Hepatocyte (in vitro differentiated cells): ENCODE results near the gene MCF2. TPM values are rescaled to one million over a fixed set of nuclear protein-coding genes. Genes with fewer than 3 reads are reported as not detected.

Experiments used
- DNase-seq: peaks from one replicate; pipeline ENCODE4 v3.0.0-alpha.2; 2016; ENCODE audit warnings: low spot score
- H2AFZ ChIP-seq: fragments of 200-600 bp; sonication (generic); 2 replicates; pipeline ENCODE4 v1.6.0; 2016; ENCODE audit warnings: antibody characterized with exemption, mild to moderate bottlenecking
- H3K27ac ChIP-seq: fragments of 200-600 bp; sonication (generic); 2 replicates; pipeline ENCODE4 v1.5.1; 2016; ENCODE audit warnings: mild to moderate bottlenecking
- H3K27me3 ChIP-seq: fragments of 200-600 bp; sonication (generic); 2 replicates; pipeline ENCODE4 v1.6.1; 2016
- H3K36me3 ChIP-seq: fragments of 200-600 bp; sonication (generic); replicated peaks from 2 replicates; pipeline ENCODE4 v1.5.1; 2016; ENCODE audit warnings: low read depth; ENCODE audit not compliant: insufficient read depth
- H3K4me1 ChIP-seq: fragments of 200-600 bp; sonication (generic); 2 replicates; pipeline ENCODE4 v1.5.1; 2016; ENCODE audit warnings: mild to moderate bottlenecking, moderate library complexity; ENCODE audit not compliant: insufficient read depth
- H3K4me2 ChIP-seq: fragments of 200-600 bp; sonication (generic); 2 replicates; pipeline ENCODE4 v1.6.0; 2016
- H3K4me3 ChIP-seq: fragments of 200-600 bp; sonication (generic); 2 replicates; pipeline ENCODE4 v1.5.1; 2016; ENCODE audit warnings: mild to moderate bottlenecking
- H3K79me2 ChIP-seq: fragments of 200-600 bp; sonication (generic); 2 replicates; pipeline ENCODE4 v1.6.0; 2017; ENCODE audit warnings: mild to moderate bottlenecking
- H3K9me2 ChIP-seq: fragments of 200-600 bp; sonication (generic); replicated peaks from 2 replicates; pipeline ENCODE4 v1.6.0; 2017; ENCODE audit warnings: mild to moderate bottlenecking; ENCODE audit not compliant: insufficient read depth
- H3K9me3 ChIP-seq: fragments of 200-600 bp; sonication (generic); 2 replicates; pipeline ENCODE4 v1.5.1; 2016; ENCODE audit warnings: low read depth, mild to moderate bottlenecking
- H4K20me1 ChIP-seq: fragments of 200-600 bp; sonication (generic); 2 replicates; pipeline ENCODE4 v1.6.0; 2016; ENCODE audit warnings: mild to moderate bottlenecking; ENCODE audit not compliant: insufficient read depth, poor library complexity, severe bottlenecking
- CTCF ChIP-seq: fragments of 200-600 bp; sonication (generic); IDR thresholded peaks from 2 replicates; pipeline ENCODE4 v1.5.1; 2016; ENCODE audit warnings: antibody characterized with exemption, mild to moderate bottlenecking; ENCODE audit not compliant: poor library complexity
- EZH2 ChIP-seq: fragments of 200-600 bp; sonication (generic); IDR thresholded peaks from 2 replicates; pipeline ENCODE4 v1.6.1; 2016; ENCODE audit warnings: antibody characterized with exemption, mild to moderate bottlenecking, borderline replicate concordance
- EZH2phosphoT487 ChIP-seq: fragments of 200-600 bp; sonication (generic); IDR thresholded peaks from one replicate; pipeline ENCODE4 v1.6.1; 2018; ENCODE audit warnings: antibody characterized with exemption, mild to moderate bottlenecking, low read depth, moderate library complexity; ENCODE audit not compliant: unreplicated experiment, severe bottlenecking
- WGBS: methylation state at CpG from one replicate; pipeline ENCODE4 v1.1.6; 2016; ENCODE audit warnings: low lambda C conversion rate; ENCODE audit errors: missing lambda C conversion rate; 5-methylcytosine and 5-hydroxymethylcytosine counted together
- polyA plus RNA-seq: library from polyadenylated mRNA; unstranded; fragments of >200 nt; fragmentation: Nextera tagmentation; extraction: Ambion mirVana; gene quantifications from 2 replicates; pipeline ENCODE4 v1.2.1, GENCODE V29; 2016
- total RNA-seq: library from RNA; depleted of rRNA; stranded (reverse); fragments of >200 nt; gene quantifications from 2 replicates; pipeline ENCODE4 v1.2.3, GENCODE V29; 2014

Gene MCF2
- total and polyA plus RNA-seq, 2 experiments from 2014 or later: 0.13 TPM; not detected in 1

DNA sequence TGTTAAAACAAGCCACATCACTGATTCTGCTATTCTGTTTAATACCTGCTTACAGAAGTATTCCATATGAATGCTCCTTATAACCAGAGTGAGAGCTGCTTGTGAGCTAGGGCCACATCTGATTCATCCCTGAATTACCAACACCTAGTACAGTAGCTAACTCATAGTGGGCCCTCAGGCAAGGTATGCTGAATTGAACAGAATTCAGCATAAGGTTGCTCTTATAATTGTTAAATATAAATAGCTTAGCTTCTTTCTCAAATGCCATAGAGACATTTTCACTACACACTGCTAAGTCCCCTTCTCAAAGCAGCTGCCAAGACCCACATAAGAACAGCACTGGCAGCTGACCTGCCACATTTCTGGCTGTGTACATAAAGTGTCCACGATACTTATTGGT lies 27.0 kb upstream of the MCF2 start:
- Histone ChIP-seq H3K36me3 (no peaks in the 10 kb centered on the region), H3K27ac (no peak overlapping the region), H3K9me3 (no peaks in the 10 kb centered on the region), H2AFZ (no peak overlapping the region), H3K4me1 (no peaks in the 10 kb centered on the region), H3K79me2 (no peaks in the 10 kb centered on the region), H3K27me3 (no peaks in the 10 kb centered on the region), H3K4me3 (no peak overlapping the region), H4K20me1 (no peaks in the 10 kb centered on the region), H3K4me2 (no peak overlapping the region), H3K9me2 (no peaks in the 10 kb centered on the region)
- DNase-seq: no peak
- WGBS: 89% methylated on average over 1 of the region's 1 CpG
- TF ChIP-seq EZH2: no peak
- TF ChIP-seq CTCF: no peak
- TF ChIP-seq EZH2phosphoT487: no peak

DNA sequence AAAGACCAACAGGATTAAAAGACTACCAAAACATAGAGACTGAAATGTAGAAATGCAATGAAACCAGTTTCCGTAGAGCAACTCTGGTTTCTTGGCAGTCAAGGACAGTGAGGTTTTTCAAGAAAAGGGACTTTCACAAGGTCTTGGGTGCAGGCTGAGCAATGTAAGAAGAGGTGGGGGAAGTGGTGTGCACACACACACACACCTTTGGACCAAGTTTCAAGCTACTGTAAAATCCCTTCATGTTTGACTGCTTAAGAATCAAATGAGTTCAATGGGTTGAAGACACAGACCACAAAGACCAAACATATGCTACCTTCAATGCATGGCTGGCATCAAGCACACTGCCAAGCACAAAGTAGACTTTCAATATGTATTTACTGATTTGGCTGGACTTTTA lies 17.8 kb upstream of the MCF2 start:
- Histone ChIP-seq H4K20me1 (no peaks in the 10 kb centered on the region), H2AFZ (no peak overlapping the region), H3K4me3 (no peak overlapping the region), H3K4me1 (no peaks in the 10 kb centered on the region), H3K9me2 (no peaks in the 10 kb centered on the region), H3K4me2 (no peak overlapping the region), H3K27me3 (no peaks in the 10 kb centered on the region), H3K9me3 (no peaks in the 10 kb centered on the region), H3K36me3 (no peaks in the 10 kb centered on the region), H3K79me2 (no peaks in the 10 kb centered on the region), H3K27ac (no peak overlapping the region)
- no peak for TF ChIP-seq CTCF
- TF ChIP-seq EZH2: no peak
- no peak for TF ChIP-seq EZH2phosphoT487
- no peak for DNase-seq
- whole genome bisulfite sequencing: 87% methylated on average over 1 of the region's 1 CpG

DNA sequence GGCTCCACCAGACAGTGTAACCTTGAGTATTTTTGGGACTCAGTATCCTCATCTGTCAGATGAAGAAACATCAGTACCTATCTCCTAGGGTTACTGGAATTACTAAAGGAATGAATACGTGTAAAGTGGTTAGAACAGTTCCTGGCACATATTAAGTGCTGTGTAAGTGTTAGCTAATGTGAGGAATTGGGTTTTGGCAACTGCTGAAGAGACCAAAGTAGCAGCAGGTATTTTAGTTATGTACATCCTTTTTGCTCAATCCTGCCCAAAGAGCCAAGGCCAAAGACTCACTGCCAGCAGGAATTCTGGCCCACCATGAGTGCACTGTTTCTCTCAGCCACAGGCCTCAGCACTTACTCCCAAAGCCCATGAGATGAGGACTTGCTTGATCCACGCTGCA lies 16.7 kb upstream of the MCF2 start:
- H2AFZ ChIP-seq: no peak overlapping the region
- H3K79me2 ChIP-seq: no peaks in the 10 kb centered on the region
- no peaks in the 10 kb centered on the region for H3K9me2 ChIP-seq
- H4K20me1 ChIP-seq: no peaks in the 10 kb centered on the region
- H3K27me3 ChIP-seq: no peaks in the 10 kb centered on the region
- no peaks in the 10 kb centered on the region for H3K9me3 ChIP-seq
- no peak overlapping the region for H3K4me2 ChIP-seq
- no peak for TF ChIP-seq EZH2
- TF ChIP-seq CTCF: no peak
- no peak for TF ChIP-seq EZH2phosphoT487
- H3K4me3 ChIP-seq: no peak overlapping the region
- no peaks in the 10 kb centered on the region for H3K4me1 ChIP-seq
- no peaks in the 10 kb centered on the region for H3K36me3 ChIP-seq
- DNase-seq: no peak
- H3K27ac ChIP-seq: no peak overlapping the region
- WGBS: 58% methylated on average over 2 of the region's 2 CpGs

DNA sequence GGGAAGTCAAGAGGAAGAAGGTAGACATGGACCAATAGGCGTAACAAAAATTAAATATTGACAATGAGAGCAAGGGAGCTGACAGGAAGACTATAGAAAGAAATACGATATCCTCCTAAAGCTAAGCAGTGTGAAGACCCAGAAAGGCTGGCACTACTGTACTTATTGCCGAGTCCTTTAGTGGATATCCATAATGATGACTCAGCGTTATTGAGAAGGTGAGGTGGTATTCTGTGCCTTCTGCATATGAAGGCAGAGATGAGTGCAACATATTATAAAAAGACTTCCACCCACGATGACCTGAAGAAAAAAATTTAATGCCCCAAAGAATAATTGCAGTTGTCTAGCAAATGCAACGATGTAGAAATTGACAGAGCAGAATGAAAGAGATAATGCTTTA lies 13.0 kb upstream of the MCF2 start:
- Histone ChIP-seq H3K4me1 (no peaks in the 10 kb centered on the region), H3K36me3 (no peaks in the 10 kb centered on the region), H3K9me2 (no peaks in the 10 kb centered on the region), H2AFZ (no peak overlapping the region), H3K4me2 (no peak overlapping the region), H3K27ac (no peak overlapping the region), H3K27me3 (no peaks in the 10 kb centered on the region), H3K9me3 (no peaks in the 10 kb centered on the region), H3K4me3 (no peak overlapping the region), H4K20me1 (no peaks in the 10 kb centered on the region), H3K79me2 (no peaks in the 10 kb centered on the region)
- no peak for DNase-seq
- TF ChIP-seq EZH2 (no peak), EZH2phosphoT487 (no peak), CTCF (no peak)
- 87% methylated on average over 6 of the region's 6 CpGs for WGBS
